Gastroesophageal sphincter (tissue), 3 donors: ENCODE data around the gene ZNF746.

ENCODE experiments used
- CTCF ChIP-seq, 4 experiments: fragments of 200-600 bp in 2 of 4; fragments of 450-650 bp in 2 of 4; sonication (generic) in 1 of 4; IDR thresholded peaks; one replicate each; pipeline ENCODE4 v1.5.1; 2017 to 2019; ENCODE audit warnings: antibody characterized with exemption in 4 of 4, mild to moderate bottlenecking in 2 of 4, moderate library complexity in 2 of 4
- EP300 ChIP-seq: sonication (generic); formaldehyde crosslinking; IDR thresholded peaks from one replicate; pipeline ENCODE4 v1.6.1; 2017; ENCODE audit warnings: antibody characterized with exemption, mild to moderate bottlenecking
- POLR2A ChIP-seq, 2 donors: fragments of 450-650 bp; IDR thresholded peaks; one replicate each; pipeline ENCODE4 v1.6.1; 2017; ENCODE audit warnings: antibody characterized with exemption in 2 of 2, mild to moderate bottlenecking in 2 of 2, moderate library complexity in 1 of 2
- POLR2AphosphoS5 ChIP-seq: sonication (generic); formaldehyde crosslinking; IDR thresholded peaks from one replicate; pipeline ENCODE4 v1.6.1; 2017; ENCODE audit warnings: antibody characterized with exemption

DNA sequence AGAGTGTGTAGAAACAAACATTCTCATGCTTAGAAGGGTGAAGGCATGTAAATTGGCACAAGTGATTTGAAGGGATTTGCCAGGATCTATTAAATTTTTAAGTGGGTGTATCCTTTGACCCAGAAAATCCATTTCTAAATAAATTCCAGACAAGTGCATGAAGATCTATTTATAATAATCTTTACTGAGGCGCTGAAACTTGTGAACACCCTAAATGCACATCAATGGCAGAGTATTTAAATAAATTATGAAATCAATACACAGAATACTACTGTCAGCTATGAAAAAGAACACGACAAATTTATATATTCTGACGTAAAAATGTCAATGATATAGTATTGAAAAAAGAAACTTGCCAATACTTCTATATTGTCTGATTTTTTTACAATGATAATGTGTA, 54.7 kb downstream of the ZNF746 start:
- TF ChIP-seq CTCF (IDR thresholded peaks at IDR 0.05) = no peak
- no peak for TF ChIP-seq POLR2A (IDR thresholded peaks at IDR 0.05)
- TF ChIP-seq EP300 = no peak
- TF ChIP-seq POLR2AphosphoS5 = no peak
